Neural crest cell (in vitro differentiated cells): ENCODE data around the gene TAF9. TPM values are rescaled to one million over a fixed set of nuclear protein-coding genes. Genes with fewer than 3 reads are reported as not detected.
"Not testable (repeated sequence)": the region's sequence is repeated elsewhere in the genome, so short reads cannot be mapped to it uniquely, and the experiment has no call there.

Source experiments
- DNase-seq: peaks from one replicate; pipeline ENCODE4 v3.0.0; 2021; ENCODE audit warnings: low read depth, mixed read lengths, low spot score
- H3K27ac Mint-ChIP-seq: one replicate; pipeline ENCODE4 v1.8.0; 2021; ENCODE audit warnings: mild to moderate bottlenecking, mixed read lengths; ENCODE audit not compliant: unreplicated experiment
- H3K27me3 Mint-ChIP-seq: 2 replicates; pipeline ENCODE4 v1.8.0; 2021; ENCODE audit warnings: low read depth, mild to moderate bottlenecking, mixed read lengths
- H3K36me3 Mint-ChIP-seq: 2 replicates; pipeline ENCODE4 v1.8.0; 2021; ENCODE audit warnings: low read depth, mild to moderate bottlenecking, mixed read lengths
- H3K4me1 Mint-ChIP-seq: 2 replicates; pipeline ENCODE4 v1.8.0; 2021; ENCODE audit warnings: mixed read lengths
- H3K4me3 Mint-ChIP-seq: one replicate; pipeline ENCODE4 v1.8.0; 2021; ENCODE audit warnings: mild to moderate bottlenecking, mixed read lengths
- H3K9me3 Mint-ChIP-seq: 2 replicates; pipeline ENCODE4 v1.8.0; 2021; ENCODE audit warnings: mixed read lengths
- CTCF ChIP-seq: fragments of 200-600 bp; sonication (generic); conservative IDR thresholded peaks from 2 replicates; pipeline ENCODE4 v1.5.0; 2021; ENCODE audit warnings: antibody characterized with exemption, mild to moderate bottlenecking
- total RNA-seq: library from RNA; stranded (reverse); gene quantifications from 2 replicates; pipeline ENCODE4 v1.2.1, GENCODE V29; 2021

Gene TAF9
- total RNA-seq, 1 donor from 2014 or later, result 50.0 TPM

DNA sequence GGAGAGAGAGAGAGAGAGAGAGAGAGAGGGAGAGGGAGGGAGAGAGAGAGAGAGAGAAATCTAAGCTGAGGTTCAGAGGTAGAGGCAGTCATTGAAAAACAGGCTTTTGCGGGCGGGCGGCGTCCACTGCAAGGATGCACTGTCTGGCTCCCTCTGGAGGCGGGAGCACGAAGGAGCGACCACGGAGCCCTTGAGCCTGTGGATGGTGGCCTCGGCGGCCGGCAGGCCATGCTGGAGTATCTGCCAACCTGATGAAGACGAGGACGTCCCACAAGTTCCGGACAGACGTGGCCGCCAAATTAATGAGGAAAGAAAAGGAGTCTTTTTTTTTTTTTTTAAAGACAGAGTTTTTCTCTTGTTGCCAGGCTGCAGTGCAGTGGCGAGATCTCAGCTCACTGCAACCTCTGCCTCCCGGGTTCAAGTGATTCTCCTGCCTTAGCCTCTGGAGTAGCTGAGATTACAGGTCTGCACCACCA is 34.5 kb downstream of the TAF9 start:
- Mint-ChIP-seq H3K4me3 (no peak overlapping the region), H3K27ac (no peak overlapping the region), H3K4me1 (peaks cover 11% of the 10 kb centered on the region), H3K9me3 (no peaks in the 10 kb centered on the region), H3K36me3 (no peaks in the 10 kb centered on the region), H3K27me3 (no peaks in the 10 kb centered on the region)
- DNase-seq, result peak; percentile 84
- TF ChIP-seq CTCF, result peak; percentile 81

- not testable (repeated sequence) for H3K4me3 Mint-ChIP-seq, H3K36me3 Mint-ChIP-seq, H3K27me3 Mint-ChIP-seq, DNase-seq, H3K9me3 Mint-ChIP-seq, H3K27ac Mint-ChIP-seq
- H3K4me1 Mint-ChIP-seq, result peaks cover 11% of the 10 kb centered on the region
These were observed 35.5 kb downstream of the TAF9 start for GRCh38 chr5:69333668-69334315.

DNA sequence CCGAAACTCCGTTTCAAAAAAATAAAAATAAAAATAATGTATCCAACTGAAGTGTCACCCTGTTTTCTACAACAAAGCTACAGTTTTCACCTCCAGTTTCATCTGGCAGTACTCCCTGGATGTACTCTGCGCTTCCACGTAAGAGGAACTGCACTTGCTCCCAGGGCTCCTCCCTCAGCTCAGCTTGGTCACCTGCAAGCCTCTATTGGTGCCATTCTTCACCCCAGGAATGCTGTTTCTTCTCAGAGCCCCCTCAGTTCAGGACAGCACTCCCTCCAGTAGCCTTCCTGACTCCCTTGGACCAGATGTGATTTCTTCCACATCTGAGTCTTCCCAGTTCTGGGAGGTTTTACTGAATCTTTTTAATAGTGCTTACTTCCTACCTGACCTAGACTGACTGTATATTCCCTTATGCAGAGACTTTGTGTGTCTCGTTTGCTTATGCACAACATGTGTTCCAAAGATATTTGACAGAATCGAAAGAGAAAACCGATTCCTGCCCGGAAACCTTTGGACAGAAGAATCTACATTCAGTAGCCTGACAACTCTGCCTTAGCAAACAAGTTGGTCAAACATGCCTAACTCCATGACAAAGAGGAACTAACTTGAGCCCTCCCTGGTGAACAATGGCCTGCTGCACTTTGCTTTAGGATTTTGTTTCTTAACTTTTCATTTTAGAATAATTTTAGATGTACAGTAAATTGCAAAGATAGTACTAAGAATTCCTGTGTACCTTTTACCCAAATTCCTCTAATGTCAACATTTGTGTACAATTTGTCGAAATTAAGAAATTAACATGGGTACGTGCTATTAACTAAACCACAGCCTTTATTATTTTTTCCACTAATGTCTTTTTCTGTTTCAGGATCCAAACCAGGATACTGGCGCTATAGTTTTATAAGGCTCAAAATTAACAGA is 37.5 kb downstream of the TAF9 start:
- DNase-seq, result no peak
- Mint-ChIP-seq H3K4me3 (no peak overlapping the region), H3K27ac (no peak overlapping the region)

GRCh38 chr5:69329905-69330489 is 39.3 kb downstream of the TAF9 start:
- no peak for DNase-seq
- Mint-ChIP-seq H3K27ac (no peak overlapping the region), H3K4me3 (no peak overlapping the region), H3K27me3 (no peaks in the 10 kb centered on the region), H3K36me3 (no peaks in the 10 kb centered on the region), H3K9me3 (no peaks in the 10 kb centered on the region), H3K4me1 (peaks cover 6% of the 10 kb centered on the region)
- no peak for TF ChIP-seq CTCF

More for the DNA sequence above, 37.5 kb downstream of the TAF9 start:
- Mint-ChIP-seq H3K4me1 (peaks cover 11% of the 10 kb centered on the region), H3K9me3 (no peaks in the 10 kb centered on the region), H3K27me3 (no peaks in the 10 kb centered on the region), H3K36me3 (no peaks in the 10 kb centered on the region)
- TF ChIP-seq CTCF, result no peak

DNA sequence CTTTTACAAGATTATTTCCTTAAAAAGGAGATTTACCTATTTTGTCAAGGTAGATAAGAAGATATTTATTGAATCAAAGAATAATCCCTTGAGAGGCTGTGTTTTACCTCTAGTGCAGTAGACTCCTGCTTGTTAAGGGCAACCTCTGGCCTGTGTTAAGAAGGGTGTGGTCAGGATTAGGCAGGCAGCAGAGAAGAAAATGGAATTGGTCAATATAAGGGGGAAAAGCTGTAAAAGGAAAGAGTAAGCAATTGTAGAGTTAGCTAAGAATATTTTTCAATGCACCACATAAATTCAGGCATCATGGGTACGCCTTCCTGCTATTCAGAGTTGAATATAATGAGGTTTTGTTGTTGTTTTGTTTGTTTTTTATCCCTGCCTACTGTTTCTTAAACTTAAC is 43.0 kb downstream of the TAF9 start:
- Mint-ChIP-seq H3K36me3 (no peaks in the 10 kb centered on the region), H3K27ac (no peak overlapping the region), H3K9me3 (no peaks in the 10 kb centered on the region), H3K4me3 (no peak overlapping the region), H3K4me1 (no peaks in the 10 kb centered on the region), H3K27me3 (no peaks in the 10 kb centered on the region)
- TF ChIP-seq CTCF, result no peak
- no peak for DNase-seq
